ENCODE data around the gene CTNNB1. TPM values are rescaled to one million over a fixed set of nuclear protein-coding genes. Genes with fewer than 3 reads are reported as not detected.
A peak's percentile ranks its signal among the peaks of the same experiment; 100 is the strongest.

CTNNB1 gene
- total and polyA plus RNA-seq, 2 of the 13 experiments (the other 11 are each of a cell fraction or from before 2014, with no cell fraction given): 398 to 489 TPM

DNA sequence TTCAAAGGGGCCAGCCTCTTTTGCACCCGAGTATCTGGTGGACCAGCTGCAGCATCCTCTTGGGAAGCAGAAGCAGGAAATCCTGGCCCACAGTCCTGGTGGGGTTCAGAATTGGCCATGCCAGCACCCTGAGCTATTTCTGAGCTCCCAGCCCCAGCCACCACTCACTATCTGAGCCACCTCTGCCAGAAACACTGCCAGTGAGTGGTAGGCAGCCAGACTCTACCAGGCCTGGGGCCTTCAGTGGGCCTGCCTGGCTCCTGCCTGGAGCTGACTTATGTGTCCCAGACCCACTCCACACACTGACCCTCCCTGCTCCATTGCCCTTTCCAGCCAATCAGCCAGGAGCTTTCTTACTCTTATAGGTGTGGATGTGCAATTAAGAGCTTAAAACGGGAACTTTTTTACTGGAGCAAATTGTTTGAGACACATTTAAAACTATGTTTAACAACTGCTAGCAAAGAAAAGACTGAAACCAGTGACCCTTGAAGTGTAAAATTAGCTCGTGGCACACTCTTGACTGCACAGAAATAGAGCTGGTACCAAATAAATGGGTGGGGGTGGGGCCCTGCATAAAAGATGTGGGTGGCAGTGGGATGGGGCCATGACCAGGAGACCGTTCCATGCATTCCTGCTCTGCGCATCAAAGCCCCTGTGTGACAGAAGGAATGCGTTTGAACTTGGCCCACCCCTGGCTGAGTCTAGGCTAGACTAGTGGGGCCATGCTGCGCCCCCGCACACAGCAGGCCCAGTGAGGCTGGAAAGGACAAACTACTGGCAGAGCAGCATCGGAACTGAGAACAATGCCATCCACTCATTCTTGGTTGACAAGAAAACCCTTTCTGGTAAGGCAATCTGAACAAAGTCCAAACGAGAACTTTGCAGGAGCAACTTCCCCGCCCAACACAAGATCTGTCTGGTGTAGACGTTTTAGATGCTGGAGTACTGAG, 48.0 kb downstream of the CTNNB1 start (continued):
- TF ChIP-seq, protein P1, sequence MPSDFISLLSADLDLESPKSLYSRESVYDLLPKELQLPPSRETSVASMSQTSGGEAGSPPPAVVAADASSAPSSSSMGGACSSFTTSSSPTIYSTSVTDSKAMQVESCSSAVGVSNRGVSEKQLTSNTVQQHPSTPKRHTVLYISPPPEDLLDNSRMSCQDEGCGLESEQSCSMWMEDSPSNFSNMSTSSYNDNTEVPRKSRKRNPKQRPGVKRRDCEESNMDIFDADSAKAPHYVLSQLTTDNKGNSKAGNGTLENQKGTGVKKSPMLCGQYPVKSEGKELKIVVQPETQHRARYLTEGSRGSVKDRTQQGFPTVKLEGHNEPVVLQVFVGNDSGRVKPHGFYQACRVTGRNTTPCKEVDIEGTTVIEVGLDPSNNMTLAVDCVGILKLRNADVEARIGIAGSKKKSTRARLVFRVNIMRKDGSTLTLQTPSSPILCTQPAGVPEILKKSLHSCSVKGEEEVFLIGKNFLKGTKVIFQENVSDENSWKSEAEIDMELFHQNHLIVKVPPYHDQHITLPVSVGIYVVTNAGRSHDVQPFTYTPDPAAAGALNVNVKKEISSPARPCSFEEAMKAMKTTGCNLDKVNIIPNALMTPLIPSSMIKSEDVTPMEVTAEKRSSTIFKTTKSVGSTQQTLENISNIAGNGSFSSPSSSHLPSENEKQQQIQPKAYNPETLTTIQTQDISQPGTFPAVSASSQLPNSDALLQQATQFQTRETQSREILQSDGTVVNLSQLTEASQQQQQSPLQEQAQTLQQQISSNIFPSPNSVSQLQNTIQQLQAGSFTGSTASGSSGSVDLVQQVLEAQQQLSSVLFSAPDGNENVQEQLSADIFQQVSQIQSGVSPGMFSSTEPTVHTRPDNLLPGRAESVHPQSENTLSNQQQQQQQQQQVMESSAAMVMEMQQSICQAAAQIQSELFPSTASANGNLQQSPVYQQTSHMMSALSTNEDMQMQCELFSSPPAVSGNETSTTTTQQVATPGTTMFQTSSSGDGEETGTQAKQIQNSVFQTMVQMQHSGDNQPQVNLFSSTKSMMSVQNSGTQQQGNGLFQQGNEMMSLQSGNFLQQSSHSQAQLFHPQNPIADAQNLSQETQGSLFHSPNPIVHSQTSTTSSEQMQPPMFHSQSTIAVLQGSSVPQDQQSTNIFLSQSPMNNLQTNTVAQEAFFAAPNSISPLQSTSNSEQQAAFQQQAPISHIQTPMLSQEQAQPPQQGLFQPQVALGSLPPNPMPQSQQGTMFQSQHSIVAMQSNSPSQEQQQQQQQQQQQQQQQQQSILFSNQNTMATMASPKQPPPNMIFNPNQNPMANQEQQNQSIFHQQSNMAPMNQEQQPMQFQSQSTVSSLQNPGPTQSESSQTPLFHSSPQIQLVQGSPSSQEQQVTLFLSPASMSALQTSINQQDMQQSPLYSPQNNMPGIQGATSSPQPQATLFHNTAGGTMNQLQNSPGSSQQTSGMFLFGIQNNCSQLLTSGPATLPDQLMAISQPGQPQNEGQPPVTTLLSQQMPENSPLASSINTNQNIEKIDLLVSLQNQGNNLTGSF (CRISPR knock-in tag; IDR thresholded peaks at IDR 0.05): no peak
- TF ChIP-seq DR1 (CRISPR knock-in tag; IDR thresholded peaks at IDR 0.05) (peak; percentile 35; the same call in 1 of the 2 replicates), ZNF503 (CRISPR knock-in tag; IDR thresholded peaks at IDR 0.05) (peak; percentile 77), ESRRA (CRISPR knock-in tag; IDR thresholded peaks at IDR 0.05; ENCODE audit: low read depth) (no peak), FOXC1 (CRISPR knock-in tag; IDR thresholded peaks at IDR 0.05; ENCODE audit: borderline replicate concordance) (no peak), ZBTB7B (CRISPR knock-in tag; IDR thresholded peaks at IDR 0.05) (peak; percentile 92)
- TF ChIP-seq, protein P2, sequence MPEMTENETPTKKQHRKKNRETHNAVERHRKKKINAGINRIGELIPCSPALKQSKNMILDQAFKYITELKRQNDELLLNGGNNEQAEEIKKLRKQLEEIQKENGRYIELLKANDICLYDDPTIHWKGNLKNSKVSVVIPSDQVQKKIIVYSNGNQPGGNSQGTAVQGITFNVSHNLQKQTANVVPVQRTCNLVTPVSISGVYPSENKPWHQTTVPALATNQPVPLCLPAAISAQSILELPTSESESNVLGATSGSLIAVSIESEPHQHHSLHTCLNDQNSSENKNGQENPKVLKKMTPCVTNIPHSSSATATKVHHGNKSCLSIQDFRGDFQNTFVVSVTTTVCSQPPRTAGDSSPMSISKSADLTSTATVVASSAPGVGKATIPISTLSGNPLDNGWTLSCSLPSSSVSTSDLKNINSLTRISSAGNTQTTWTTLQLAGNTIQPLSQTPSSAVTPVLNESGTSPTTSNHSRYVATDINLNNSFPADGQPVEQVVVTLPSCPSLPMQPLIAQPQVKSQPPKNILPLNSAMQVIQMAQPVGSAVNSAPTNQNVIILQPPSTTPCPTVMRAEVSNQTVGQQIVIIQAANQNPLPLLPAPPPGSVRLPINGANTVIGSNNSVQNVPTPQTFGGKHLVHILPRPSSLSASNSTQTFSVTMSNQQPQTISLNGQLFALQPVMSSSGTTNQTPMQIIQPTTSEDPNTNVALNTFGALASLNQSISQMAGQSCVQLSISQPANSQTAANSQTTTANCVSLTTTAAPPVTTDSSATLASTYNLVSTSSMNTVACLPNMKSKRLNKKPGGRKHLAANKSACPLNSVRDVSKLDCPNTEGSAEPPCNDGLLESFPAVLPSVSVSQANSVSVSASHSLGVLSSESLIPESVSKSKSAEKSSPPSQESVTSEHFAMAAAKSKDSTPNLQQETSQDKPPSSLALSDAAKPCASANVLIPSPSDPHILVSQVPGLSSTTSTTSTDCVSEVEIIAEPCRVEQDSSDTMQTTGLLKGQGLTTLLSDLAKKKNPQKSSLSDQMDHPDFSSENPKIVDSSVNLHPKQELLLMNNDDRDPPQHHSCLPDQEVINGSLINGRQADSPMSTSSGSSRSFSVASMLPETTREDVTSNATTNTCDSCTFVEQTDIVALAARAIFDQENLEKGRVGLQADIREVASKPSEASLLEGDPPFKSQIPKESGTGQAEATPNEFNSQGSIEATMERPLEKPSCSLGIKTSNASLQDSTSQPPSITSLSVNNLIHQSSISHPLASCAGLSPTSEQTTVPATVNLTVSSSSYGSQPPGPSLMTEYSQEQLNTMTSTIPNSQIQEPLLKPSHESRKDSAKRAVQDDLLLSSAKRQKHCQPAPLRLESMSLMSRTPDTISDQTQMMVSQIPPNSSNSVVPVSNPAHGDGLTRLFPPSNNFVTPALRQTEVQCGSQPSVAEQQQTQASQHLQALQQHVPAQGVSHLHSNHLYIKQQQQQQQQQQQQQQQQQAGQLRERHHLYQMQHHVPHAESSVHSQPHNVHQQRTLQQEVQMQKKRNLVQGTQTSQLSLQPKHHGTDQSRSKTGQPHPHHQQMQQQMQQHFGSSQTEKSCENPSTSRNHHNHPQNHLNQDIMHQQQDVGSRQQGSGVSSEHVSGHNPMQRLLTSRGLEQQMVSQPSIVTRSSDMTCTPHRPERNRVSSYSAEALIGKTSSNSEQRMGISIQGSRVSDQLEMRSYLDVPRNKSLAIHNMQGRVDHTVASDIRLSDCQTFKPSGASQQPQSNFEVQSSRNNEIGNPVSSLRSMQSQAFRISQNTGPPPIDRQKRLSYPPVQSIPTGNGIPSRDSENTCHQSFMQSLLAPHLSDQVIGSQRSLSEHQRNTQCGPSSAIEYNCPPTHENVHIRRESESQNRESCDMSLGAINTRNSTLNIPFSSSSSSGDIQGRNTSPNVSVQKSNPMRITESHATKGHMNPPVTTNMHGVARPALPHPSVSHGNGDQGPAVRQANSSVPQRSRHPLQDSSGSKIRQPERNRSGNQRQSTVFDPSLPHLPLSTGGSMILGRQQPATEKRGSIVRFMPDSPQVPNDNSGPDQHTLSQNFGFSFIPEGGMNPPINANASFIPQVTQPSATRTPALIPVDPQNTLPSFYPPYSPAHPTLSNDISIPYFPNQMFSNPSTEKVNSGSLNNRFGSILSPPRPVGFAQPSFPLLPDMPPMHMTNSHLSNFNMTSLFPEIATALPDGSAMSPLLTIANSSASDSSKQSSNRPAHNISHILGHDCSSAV (CRISPR knock-in tag; IDR thresholded peaks at IDR 0.05; ENCODE audit: borderline replicate concordance): no peak
- TF ChIP-seq, protein P3, sequence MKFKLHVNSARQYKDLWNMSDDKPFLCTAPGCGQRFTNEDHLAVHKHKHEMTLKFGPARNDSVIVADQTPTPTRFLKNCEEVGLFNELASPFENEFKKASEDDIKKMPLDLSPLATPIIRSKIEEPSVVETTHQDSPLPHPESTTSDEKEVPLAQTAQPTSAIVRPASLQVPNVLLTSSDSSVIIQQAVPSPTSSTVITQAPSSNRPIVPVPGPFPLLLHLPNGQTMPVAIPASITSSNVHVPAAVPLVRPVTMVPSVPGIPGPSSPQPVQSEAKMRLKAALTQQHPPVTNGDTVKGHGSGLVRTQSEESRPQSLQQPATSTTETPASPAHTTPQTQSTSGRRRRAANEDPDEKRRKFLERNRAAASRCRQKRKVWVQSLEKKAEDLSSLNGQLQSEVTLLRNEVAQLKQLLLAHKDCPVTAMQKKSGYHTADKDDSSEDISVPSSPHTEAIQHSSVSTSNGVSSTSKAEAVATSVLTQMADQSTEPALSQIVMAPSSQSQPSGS (CRISPR knock-in tag; IDR thresholded peaks at IDR 0.05): no peak; the same call in 1 of the 2 replicates

Data from HepG2 (cell line).